ENCODE data around the gene GAREM1. TPM values are rescaled to one million over a fixed set of nuclear protein-coding genes. Genes with fewer than 3 reads are reported as not detected.
A peak's percentile ranks its signal among the peaks of the same experiment; 100 is the strongest.

GAREM1 gene
- total RNA-seq (ENCODE audit: unreplicated experiment): 8.7 TPM
- long read RNA-seq: 0 reads

- peak; percentile 95 for DNase-seq
- Mint-ChIP-seq H3K9me3 (ENCODE audit: unreplicated experiment) (peaks cover 14% of the 10 kb centered on the region), H3K27me3 (ENCODE audit: unreplicated experiment) (peaks cover 8% of the 10 kb centered on the region), H3K4me3 (ENCODE audit: unreplicated experiment) (peak within 1 kb of the TSS; percentile 96), H3K4me1 (ENCODE audit: low read depth, unreplicated experiment) (peaks cover 15% of the 10 kb centered on the region), H3K36me3 (ENCODE audit: unreplicated experiment) (no peaks in the 10 kb centered on the region), H3K27ac (ENCODE audit: unreplicated experiment) (peak within 1 kb of the TSS; percentile 70)
- peak; percentile 11 for TF ChIP-seq CTCF (IDR thresholded peaks at IDR 0.05; ENCODE audit: partially characterized antibody, unreplicated experiment)
Measured at GRCh38 chr18:32470714-32471633, at the start of gene GAREM1. Gene GAREM1, minus strand, starts transcription at chr18:32470882. Its CDS starts 454 bp downstream, at chr18:32470428.

GRCh38 chr18:32511147-32511546, 40.5 kb upstream of the GAREM1 start:
- no peaks in the 10 kb centered on the region for H3K4me1 Mint-ChIP-seq (ENCODE audit: low read depth, unreplicated experiment)
- no peaks in the 10 kb centered on the region for H3K9me3 Mint-ChIP-seq (ENCODE audit: unreplicated experiment)
- no peak overlapping the region for H3K4me3 Mint-ChIP-seq (ENCODE audit: unreplicated experiment)
- DNase-seq: no peak
- H3K27me3 Mint-ChIP-seq (ENCODE audit: unreplicated experiment): peaks cover 4% of the 10 kb centered on the region
- H3K27ac Mint-ChIP-seq (ENCODE audit: unreplicated experiment): no peak overlapping the region
- no peaks in the 10 kb centered on the region for H3K36me3 Mint-ChIP-seq (ENCODE audit: unreplicated experiment)
- TF ChIP-seq CTCF (IDR thresholded peaks at IDR 0.05; ENCODE audit: partially characterized antibody, unreplicated experiment): no peak

- no peak overlapping the region for H3K27ac Mint-ChIP-seq (ENCODE audit: unreplicated experiment)
- no peaks in the 10 kb centered on the region for H3K9me3 Mint-ChIP-seq (ENCODE audit: unreplicated experiment)
- peaks cover 4% of the 10 kb centered on the region for H3K27me3 Mint-ChIP-seq (ENCODE audit: unreplicated experiment)
- no peaks in the 10 kb centered on the region for H3K36me3 Mint-ChIP-seq (ENCODE audit: unreplicated experiment)
- DNase-seq: no peak
- no peaks in the 10 kb centered on the region for H3K4me1 Mint-ChIP-seq (ENCODE audit: low read depth, unreplicated experiment)
- TF ChIP-seq CTCF (IDR thresholded peaks at IDR 0.05; ENCODE audit: partially characterized antibody, unreplicated experiment): no peak
- H3K4me3 Mint-ChIP-seq (ENCODE audit: unreplicated experiment): no peak overlapping the region
Measured at GRCh38 chr18:32509111-32509510, 38.4 kb upstream of the GAREM1 start.

GRCh38 chr18:32507093-32507492, 36.4 kb upstream of the GAREM1 start:
- Mint-ChIP-seq H3K27ac (ENCODE audit: unreplicated experiment) (no peak overlapping the region), H3K9me3 (ENCODE audit: unreplicated experiment) (peaks cover 3% of the 10 kb centered on the region), H3K27me3 (ENCODE audit: unreplicated experiment) (peaks cover 4% of the 10 kb centered on the region)

More at GRCh38 chr18:32507093-32507492, 36.4 kb upstream of the GAREM1 start:
- no peak for TF ChIP-seq CTCF (IDR thresholded peaks at IDR 0.05; ENCODE audit: partially characterized antibody, unreplicated experiment)
- H3K36me3 Mint-ChIP-seq (ENCODE audit: unreplicated experiment): no peaks in the 10 kb centered on the region
- DNase-seq: no peak
- no peaks in the 10 kb centered on the region for H3K4me1 Mint-ChIP-seq (ENCODE audit: low read depth, unreplicated experiment)
- H3K4me3 Mint-ChIP-seq (ENCODE audit: unreplicated experiment): no peak overlapping the region

Data from glutamatergic neuron (in vitro differentiated cells).